Measurements from ENCODE around the gene ZNF311.
"Not testable (repeated sequence)": the region's sequence is repeated elsewhere in the genome, so short reads cannot be mapped to it uniquely, and the experiment has no call there.

Gene ZNF311

DNA sequence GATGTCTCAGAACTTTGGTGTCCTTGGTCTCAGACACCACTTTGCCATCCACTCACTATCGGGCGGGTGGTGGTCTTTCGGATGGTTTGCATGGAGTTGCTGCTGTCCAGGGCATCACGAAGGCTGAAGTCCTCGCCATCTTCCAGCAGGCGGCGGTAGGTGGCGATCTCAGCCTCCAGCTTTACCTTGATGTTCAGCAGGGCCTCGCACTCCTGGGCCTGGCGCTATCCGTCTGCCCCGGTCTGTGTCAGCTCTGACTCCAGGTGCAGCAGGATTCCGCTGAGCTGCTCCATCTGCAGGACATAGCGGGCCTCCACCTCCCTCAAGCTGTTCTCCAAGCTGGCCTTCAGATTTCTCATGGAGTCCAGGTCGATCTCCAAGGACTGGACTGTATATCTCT lies 36.0 kb downstream of the ZNF311 start:
- no peak overlapping the region for H3K4me3 ChIP-seq (ENCODE audit: control insufficient read depth, low read depth, low read length)
- DNase-seq (ENCODE audit: low read depth), result no peak
- TF ChIP-seq, protein P1, sequence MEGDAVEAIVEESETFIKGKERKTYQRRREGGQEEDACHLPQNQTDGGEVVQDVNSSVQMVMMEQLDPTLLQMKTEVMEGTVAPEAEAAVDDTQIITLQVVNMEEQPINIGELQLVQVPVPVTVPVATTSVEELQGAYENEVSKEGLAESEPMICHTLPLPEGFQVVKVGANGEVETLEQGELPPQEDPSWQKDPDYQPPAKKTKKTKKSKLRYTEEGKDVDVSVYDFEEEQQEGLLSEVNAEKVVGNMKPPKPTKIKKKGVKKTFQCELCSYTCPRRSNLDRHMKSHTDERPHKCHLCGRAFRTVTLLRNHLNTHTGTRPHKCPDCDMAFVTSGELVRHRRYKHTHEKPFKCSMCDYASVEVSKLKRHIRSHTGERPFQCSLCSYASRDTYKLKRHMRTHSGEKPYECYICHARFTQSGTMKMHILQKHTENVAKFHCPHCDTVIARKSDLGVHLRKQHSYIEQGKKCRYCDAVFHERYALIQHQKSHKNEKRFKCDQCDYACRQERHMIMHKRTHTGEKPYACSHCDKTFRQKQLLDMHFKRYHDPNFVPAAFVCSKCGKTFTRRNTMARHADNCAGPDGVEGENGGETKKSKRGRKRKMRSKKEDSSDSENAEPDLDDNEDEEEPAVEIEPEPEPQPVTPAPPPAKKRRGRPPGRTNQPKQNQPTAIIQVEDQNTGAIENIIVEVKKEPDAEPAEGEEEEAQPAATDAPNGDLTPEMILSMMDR (conservative IDR thresholded peaks at IDR 0.05; ENCODE audit: control insufficient read depth, insufficient read depth, low read depth, low read length), result no peak

DNA sequence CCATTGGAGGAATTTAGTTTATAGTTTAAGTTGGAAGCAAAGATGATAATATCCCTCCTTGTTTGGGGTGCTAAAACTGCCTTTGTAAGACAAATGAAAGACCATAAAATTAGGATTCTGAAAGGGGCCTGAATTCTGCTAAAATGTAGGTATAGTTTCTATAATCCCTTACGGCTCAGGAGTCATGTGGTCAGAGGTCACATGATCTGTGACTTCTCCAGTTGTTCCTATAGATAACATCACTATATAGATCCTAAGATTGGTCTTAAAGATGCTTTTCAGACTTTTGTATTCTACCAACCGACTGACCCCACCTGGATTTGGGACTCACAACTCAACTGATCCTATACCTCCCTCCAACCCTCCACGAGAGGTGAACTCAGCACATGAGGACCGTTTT lies 36.6 kb downstream of the ZNF311 start:
- TF ChIP-seq, protein P1 (conservative IDR thresholded peaks at IDR 0.05; ENCODE audit: control insufficient read depth, insufficient read depth, low read depth, low read length), result no peak
- H3K4me3 ChIP-seq (ENCODE audit: control insufficient read depth, low read depth, low read length), result no peak overlapping the region
- DNase-seq (ENCODE audit: low read depth), result no peak

DNA sequence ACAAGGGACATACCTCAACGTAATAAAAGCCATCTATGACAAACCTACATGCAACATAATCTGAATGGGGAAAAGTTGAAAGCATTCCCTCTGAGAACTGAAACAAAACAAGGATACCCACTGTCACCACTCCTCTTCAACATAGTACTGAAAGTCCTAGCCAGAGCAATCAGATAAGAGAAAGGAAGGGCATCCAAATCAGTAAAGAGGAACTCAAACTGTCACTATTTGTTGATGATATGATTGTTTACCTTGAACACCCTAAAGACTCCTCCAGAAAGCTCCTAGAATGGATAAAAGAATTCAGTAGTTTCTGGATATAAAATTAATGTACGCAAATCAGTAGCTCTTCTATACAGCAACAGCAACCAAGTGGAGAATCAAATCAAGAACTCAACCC lies 39.4 kb downstream of the ZNF311 start:
- H3K4me3 ChIP-seq (ENCODE audit: control insufficient read depth, low read depth, low read length), result no peak overlapping the region
- no peak for DNase-seq (ENCODE audit: low read depth)
- TF ChIP-seq, protein P1 (conservative IDR thresholded peaks at IDR 0.05; ENCODE audit: control insufficient read depth, insufficient read depth, low read depth, low read length), result no peak

DNA sequence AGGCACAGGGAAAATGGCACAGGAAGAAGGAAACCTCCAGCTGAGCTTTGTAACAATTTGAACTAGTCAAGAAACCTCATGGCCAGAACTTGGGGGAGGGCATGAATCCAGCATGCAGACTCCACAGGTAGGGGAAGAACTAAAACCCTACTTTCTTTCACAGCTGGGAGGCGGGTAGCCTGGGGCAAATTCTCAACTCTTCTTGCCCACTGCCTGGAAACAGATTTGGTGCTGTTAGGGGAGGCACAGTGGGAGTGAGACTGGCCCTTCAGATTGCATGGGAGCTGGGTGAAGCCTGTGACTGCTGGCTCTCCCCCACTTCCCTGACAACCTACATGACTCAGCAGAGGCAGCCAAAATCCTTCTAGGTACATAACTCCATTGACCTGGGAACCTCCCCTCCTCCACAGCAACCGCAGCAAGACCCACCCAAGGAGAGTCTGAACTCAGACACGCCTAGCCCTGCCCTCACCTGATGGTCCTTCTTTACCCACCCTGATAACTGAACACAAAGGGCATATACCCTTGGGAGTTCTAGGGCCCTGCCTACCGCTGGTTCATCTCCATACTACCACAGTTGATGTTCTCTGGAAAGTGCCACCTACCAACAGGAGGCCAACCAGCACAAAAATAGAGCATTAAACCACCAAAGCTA lies 44.1 kb downstream of the ZNF311 start:
- no peak overlapping the region for H3K4me3 ChIP-seq (ENCODE audit: control insufficient read depth, low read depth, low read length)
- TF ChIP-seq, protein P1 (conservative IDR thresholded peaks at IDR 0.05; ENCODE audit: control insufficient read depth, insufficient read depth, low read depth, low read length), result no peak
- no peak for DNase-seq (ENCODE audit: low read depth)

DNA sequence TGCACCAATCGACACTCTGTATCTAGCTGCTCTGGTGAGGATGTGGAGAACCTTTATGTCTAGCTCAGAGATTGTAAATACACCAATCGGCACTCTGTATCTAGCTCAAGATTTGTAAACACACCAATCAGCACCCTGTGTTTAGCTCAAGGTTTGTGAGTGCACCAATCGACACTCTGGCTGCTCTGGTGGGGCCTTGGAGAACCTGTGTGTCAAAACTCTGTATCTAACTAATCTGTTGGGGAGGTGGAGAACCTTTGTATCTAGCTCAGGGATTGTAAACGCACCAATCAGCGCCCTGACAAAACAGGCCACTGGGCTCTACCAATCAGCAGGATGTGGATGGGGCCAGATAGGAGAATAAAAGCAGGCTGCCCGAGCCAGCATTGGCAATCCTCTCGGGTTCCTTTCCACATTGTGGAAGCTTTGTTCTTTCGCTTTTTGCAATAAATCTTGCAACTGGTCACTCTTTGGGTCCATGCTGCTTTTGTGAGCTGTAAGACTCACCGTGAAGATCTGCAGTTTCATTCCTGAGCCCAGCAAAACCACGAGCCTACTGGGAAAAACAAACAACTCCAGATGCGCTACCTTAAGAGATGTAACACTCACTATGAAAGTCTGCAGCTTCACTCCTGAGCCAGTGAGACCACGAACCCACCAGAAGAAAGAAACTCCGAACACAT lies 46.4 kb downstream of the ZNF311 start:
- not testable (repeated sequence) for DNase-seq (ENCODE audit: low read depth); H3K4me3 ChIP-seq (ENCODE audit: control insufficient read depth, low read depth, low read length)

DNA sequence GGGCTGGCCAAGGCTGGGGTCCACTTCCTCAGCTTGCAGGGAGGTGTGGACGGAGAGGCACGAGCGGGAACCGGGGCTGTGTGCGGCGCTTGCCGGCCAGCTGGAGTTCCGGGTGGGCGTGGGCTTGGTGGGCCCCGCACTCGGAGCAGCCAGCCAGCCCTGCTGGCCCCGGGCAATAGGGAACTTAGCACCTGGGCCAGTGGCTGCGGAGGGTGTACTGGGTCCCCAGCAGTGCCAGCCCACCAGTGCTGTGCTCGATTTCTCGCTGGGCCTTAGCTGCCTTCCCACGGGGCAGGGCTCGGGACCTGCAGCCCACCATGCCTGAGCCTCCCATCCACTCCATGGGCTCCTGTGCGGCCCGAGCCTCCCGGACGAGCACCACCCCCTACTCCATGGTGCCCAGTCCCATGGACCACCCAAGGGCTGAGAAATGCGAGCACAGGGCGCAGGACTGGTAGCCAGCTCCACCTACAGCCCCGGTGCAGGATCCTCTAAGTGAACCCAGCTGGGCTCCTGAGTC lies 47.3 kb downstream of the ZNF311 start:
- not testable (repeated sequence) for H3K4me3 ChIP-seq (ENCODE audit: control insufficient read depth, low read depth, low read length); DNase-seq (ENCODE audit: low read depth)

DNA sequence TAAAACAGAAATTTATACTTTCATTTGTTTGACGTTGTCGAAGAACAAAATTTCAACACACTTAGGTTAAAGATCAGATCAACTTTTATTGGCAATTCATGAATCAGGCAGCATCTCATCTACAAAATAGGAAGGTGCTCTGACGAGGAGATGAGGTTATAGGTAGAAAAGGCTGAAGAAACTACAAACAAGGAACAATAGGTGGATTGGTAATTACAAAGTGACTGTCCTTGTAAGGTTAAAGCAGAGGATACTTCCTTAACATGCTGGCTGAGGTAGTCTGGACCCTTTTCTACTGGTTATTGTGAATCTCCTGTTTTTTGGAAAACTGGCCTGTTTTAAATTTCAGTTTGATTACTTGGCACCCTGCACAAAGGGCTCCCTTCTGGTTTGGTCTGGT lies 48.8 kb downstream of the ZNF311 start:
- H3K4me3 ChIP-seq (ENCODE audit: control insufficient read depth, low read depth, low read length), result no peak overlapping the region
- TF ChIP-seq, protein P1 (conservative IDR thresholded peaks at IDR 0.05; ENCODE audit: control insufficient read depth, insufficient read depth, low read depth, low read length), result no peak
- DNase-seq (ENCODE audit: low read depth), result no peak

All from fibroblast of mammary gland (primary cell).